Duodenal mucosa (tissue), 2 donors: ENCODE results near the gene HSBP1L1.

Experiments used
- H3K27ac ChIP-seq: one replicate; pipeline ENCODE4 v1.7.0; 2013; ENCODE audit warnings: low read depth, low read length
- H3K27me3 ChIP-seq, 2 donors: one replicate each; pipeline ENCODE4 v1.7.0; 2013; ENCODE audit warnings: low read length in 2 of 2, control low read depth in 1 of 2; ENCODE audit not compliant: insufficient read depth in 2 of 2, control insufficient read depth in 1 of 2
- H3K36me3 ChIP-seq, 2 donors: one replicate each; pipeline ENCODE4 v1.7.0; 2013; ENCODE audit warnings: low read length in 2 of 2, control low read depth in 1 of 2; ENCODE audit not compliant: insufficient read depth in 2 of 2, control insufficient read depth in 1 of 2
- H3K4me1 ChIP-seq, 2 donors: one replicate each; pipeline ENCODE4 v1.7.0; 2013; ENCODE audit warnings: low read length in 2 of 2, control low read depth in 1 of 2; ENCODE audit not compliant: insufficient read depth in 2 of 2, control insufficient read depth in 1 of 2
- H3K4me3 ChIP-seq, 2 donors: one replicate each; pipeline ENCODE4 v1.7.0; 2013; ENCODE audit warnings: low read length in 2 of 2, low read depth in 1 of 2
- H3K9ac ChIP-seq, 2 donors: one replicate each; pipeline ENCODE4 v1.7.0; 2013; ENCODE audit warnings: low read length in 2 of 2, low read depth in 1 of 2
- H3K9me3 ChIP-seq, 2 donors: one replicate each; pipeline ENCODE4 v1.7.0; 2013; ENCODE audit warnings: low read length in 2 of 2, control low read depth in 1 of 2; ENCODE audit not compliant: control insufficient read depth in 1 of 2

The HSBP1L1 gene

GRCh38 chr18:79930020-79930642 lies 34.3 kb upstream of the HSBP1L1 start:
- Histone ChIP-seq H3K4me3 (no peak overlapping the region), H3K36me3 (peaks cover 20 to 40% of the 10 kb centered on the region in 2 donors), H3K27me3 (no peaks in the 10 kb centered on the region), H3K27ac (no peak overlapping the region), H3K9ac (no peak overlapping the region), H3K4me1 (peaks cover 8 to 12% of the 10 kb centered on the region in 2 donors), H3K9me3 (peaks cover 26 to 37% of the 10 kb centered on the region in 2 donors)

GRCh38 chr18:79931475-79931874 lies 33.0 kb upstream of the HSBP1L1 start:
- Histone ChIP-seq H3K4me3 (no peak overlapping the region), H3K27ac (no peak overlapping the region), H3K9me3 (peaks cover 26 to 37% of the 10 kb centered on the region in 2 donors), H3K9ac (no peak overlapping the region), H3K27me3 (no peaks in the 10 kb centered on the region), H3K4me1 (peaks cover 8 to 15% of the 10 kb centered on the region in 2 donors), H3K36me3 (peaks cover 20 to 39% of the 10 kb centered on the region in 2 donors)

GRCh38 chr18:79932907-79933306 lies 31.5 kb upstream of the HSBP1L1 start:
- Histone ChIP-seq H3K27me3 (no peaks in the 10 kb centered on the region), H3K27ac (no peak overlapping the region), H3K4me3 (no peak overlapping the region), H3K9me3 (peaks cover 26 to 37% of the 10 kb centered on the region in 2 donors), H3K9ac (no peak overlapping the region), H3K36me3 (peaks cover 20 to 45% of the 10 kb centered on the region in 2 donors), H3K4me1 (peaks cover 8 to 15% of the 10 kb centered on the region in 2 donors)

- peaks cover 16 to 40% of the 10 kb centered on the region in 2 donors for H3K36me3 ChIP-seq
- no peak overlapping the region for H3K4me3 ChIP-seq
- peaks cover 22 to 34% of the 10 kb centered on the region in 2 donors for H3K9me3 ChIP-seq
- H3K27me3 ChIP-seq, result no peaks in the 10 kb centered on the region
- no peak overlapping the region for H3K9ac ChIP-seq
- peaks cover 8 to 15% of the 10 kb centered on the region in 2 donors for H3K4me1 ChIP-seq
- H3K27ac ChIP-seq, result no peak overlapping the region
Observed at GRCh38 chr18:79933765-79934164, 30.7 kb upstream of the HSBP1L1 start.

GRCh38 chr18:79934311-79935097 lies 29.9 kb upstream of the HSBP1L1 start:
- Histone ChIP-seq H3K36me3 (peaks cover 9 to 35% of the 10 kb centered on the region in 2 donors), H3K4me3 (no peak overlapping the region), H3K9ac (no peak overlapping the region), H3K27ac (peak overlapping the region; percentile 22), H3K4me1 (peaks cover 8 to 15% of the 10 kb centered on the region in 2 donors), H3K9me3 (peaks cover 15 to 26% of the 10 kb centered on the region in 2 donors), H3K27me3 (no peaks in the 10 kb centered on the region)

GRCh38 chr18:79935098-79935480 lies 29.4 kb upstream of the HSBP1L1 start:
- Histone ChIP-seq H3K4me1 (peaks cover 8 to 15% of the 10 kb centered on the region in 2 donors), H3K4me3 (no peak overlapping the region), H3K9me3 (peaks cover 9 to 20% of the 10 kb centered on the region in 2 donors), H3K27ac (no peak overlapping the region), H3K9ac (no peak overlapping the region), H3K36me3 (peaks cover 5 to 30% of the 10 kb centered on the region in 2 donors), H3K27me3 (no peaks in the 10 kb centered on the region)

- no peak overlapping the region for H3K27ac ChIP-seq
- peaks cover 5 to 33% of the 10 kb centered on the region in 2 donors for H3K36me3 ChIP-seq
- H3K27me3 ChIP-seq, result no peaks in the 10 kb centered on the region
- peaks cover 8 to 15% of the 10 kb centered on the region in 2 donors for H3K4me1 ChIP-seq
- no peak overlapping the region for H3K4me3 ChIP-seq
- H3K9ac ChIP-seq, result no peak overlapping the region
- H3K9me3 ChIP-seq, result peaks cover 9 to 16% of the 10 kb centered on the region in 2 donors
Observed at GRCh38 chr18:79935499-79935898, 28.9 kb upstream of the HSBP1L1 start.

GRCh38 chr18:79935925-79936324 lies 28.5 kb upstream of the HSBP1L1 start:
- H3K36me3 ChIP-seq, result peaks cover 5 to 37% of the 10 kb centered on the region in 2 donors
- peaks cover 8 to 15% of the 10 kb centered on the region in 2 donors for H3K4me1 ChIP-seq
- no peak overlapping the region for H3K4me3 ChIP-seq
- H3K27ac ChIP-seq, result no peak overlapping the region
- H3K9me3 ChIP-seq, result peaks cover 9 to 14% of the 10 kb centered on the region in 2 donors
- H3K27me3 ChIP-seq, result no peaks in the 10 kb centered on the region
- no peak overlapping the region for H3K9ac ChIP-seq

GRCh38 chr18:79936641-79937040 lies 27.8 kb upstream of the HSBP1L1 start:
- Histone ChIP-seq H3K36me3 (peaks cover 5 to 43% of the 10 kb centered on the region in 2 donors), H3K27ac (no peak overlapping the region), H3K4me3 (no peak overlapping the region), H3K9me3 (peaks cover 8 to 9% of the 10 kb centered on the region in 2 donors), H3K4me1 (peaks cover 8 to 15% of the 10 kb centered on the region in 2 donors), H3K9ac (no peak overlapping the region), H3K27me3 (no peaks in the 10 kb centered on the region)
